ENCODE data around the gene ZFP42.
"Not testable (repeated sequence)": the region's sequence is repeated elsewhere in the genome, so short reads cannot be mapped to it uniquely, and the experiment has no call there.

Gene ZFP42

GRCh38 chr4:187995322-187996207 is at the start of gene ZFP42:
TSS of gene ZFP42 (plus strand) at chr4:187995771. CDS start at chr4:188002808, 7,037 bp downstream.
- DNase-seq: no peak

GRCh38 chr4:187961171-187961570 is 34.4 kb upstream of the ZFP42 start:
- DNase-seq: no peak

GRCh38 chr4:187961961-187962360 is 33.6 kb upstream of the ZFP42 start:
- DNase-seq: no peak

- no peak for DNase-seq
Observed at GRCh38 chr4:187962926-187963325, 32.6 kb upstream of the ZFP42 start.

- DNase-seq: no peak
Observed at GRCh38 chr4:187965726-187966125, 29.8 kb upstream of the ZFP42 start.

- no peak for DNase-seq
Observed at GRCh38 chr4:187972135-187972534, 23.4 kb upstream of the ZFP42 start.

- DNase-seq: no peak
Observed at GRCh38 chr4:187983746-187984145, 11.8 kb upstream of the ZFP42 start.

GRCh38 chr4:187992971-187993370 is 2.6 kb upstream of the ZFP42 start:
- no peak for DNase-seq

- no peak for DNase-seq
Observed at GRCh38 chr4:187993827-187994226, 1.7 kb upstream of the ZFP42 start.

GRCh38 chr4:187996502-187997177 is 1.1 kb downstream of the ZFP42 start:
- DNase-seq: no peak

- DNase-seq: not testable (repeated sequence)
Observed at GRCh38 chr4:187997991-187998390, 2.4 kb downstream of the ZFP42 start.

- DNase-seq: no peak
Observed at GRCh38 chr4:187999406-187999932, 3.9 kb downstream of the ZFP42 start.

- no peak for DNase-seq
Observed at GRCh38 chr4:188002323-188002722, 6.8 kb downstream of the ZFP42 start.

GRCh38 chr4:188002751-188003150 is 7.2 kb downstream of the ZFP42 start:
- DNase-seq: no peak

- no peak for DNase-seq
Observed at GRCh38 chr4:188005561-188005960, 10.0 kb downstream of the ZFP42 start.

- DNase-seq: no peak
Observed at GRCh38 chr4:188006285-188006848, 10.8 kb downstream of the ZFP42 start.

GRCh38 chr4:188008377-188008776 is 12.8 kb downstream of the ZFP42 start:
- DNase-seq: no peak

GRCh38 chr4:188012426-188012945 is 16.9 kb downstream of the ZFP42 start:
- DNase-seq: no peak

- no peak for DNase-seq
Observed at GRCh38 chr4:188015025-188015940, 19.7 kb downstream of the ZFP42 start.

GRCh38 chr4:188016754-188017153 is 21.2 kb downstream of the ZFP42 start:
- DNase-seq: no peak

GRCh38 chr4:188018262-188018661 is 22.7 kb downstream of the ZFP42 start:
- DNase-seq: no peak

- no peak for DNase-seq
Observed at GRCh38 chr4:188021548-188022249, 26.1 kb downstream of the ZFP42 start.

Measured in activated CD4-positive, alpha-beta T cell treated with anti-CD3 and anti-CD28 coated beads for 1 hour (primary cell).